IMR-90 (cell line): Measurements from ENCODE around the gene KNCN. TPM values are rescaled to one million over a fixed set of nuclear protein-coding genes. Genes with fewer than 3 reads are reported as not detected.

Experiments
- ATAC-seq: fragments of 200-7000 bp; cut with Tn5 transposase; 2 replicates; pipeline ENCODE4 v1.9.1; 2020; ENCODE audit warnings: low read depth, mild to moderate bottlenecking, moderate library complexity
- BruUV-seq: library from RNA; stranded (reverse); fragments of 400-500 nt; replicated peaks from 2 replicates; lab custom pipeline; 2021; lab: Mats Ljungman, UMichigan
- CTCF ChIA-PET: fragments of 300-600 bp; formaldehyde crosslinking; extraction: SDS; loops from one replicate; lab custom pipeline; 2021; ENCODE audit warnings: antibody characterized with exemption; lab: Yijun Ruan, JAX
- POLR2A ChIA-PET: fragments of 300-600 bp; sonication (Branson Sonifier 250); formaldehyde crosslinking; loops from one replicate; lab custom pipeline; 2022; ENCODE audit warnings: antibody characterized with exemption; ENCODE audit not compliant: unreplicated experiment; lab: Charles Lee
- DNase-seq: peaks from one replicate; pipeline ENCODE4 v3.0.0; 2013
- H2AFZ ChIP-seq: replicated peaks from 2 replicates; pipeline ENCODE3; 2013; ENCODE audit warnings: low read length, mild to moderate bottlenecking; ENCODE audit not compliant: poor library complexity
- H2AK5ac ChIP-seq: 2 replicates; pipeline ENCODE4 v1.6.1; 2013; ENCODE audit warnings: low read depth, low read length, inconsistent platforms
- H2AK9ac ChIP-seq: replicated peaks from 2 replicates; pipeline ENCODE3; 2013; ENCODE audit warnings: mild to moderate bottlenecking, low read depth, low read length, moderate library complexity; ENCODE audit not compliant: poor library complexity
- H2BK120ac ChIP-seq: 2 replicates; pipeline ENCODE4 v1.6.1; 2013; ENCODE audit warnings: low read depth, low read length, inconsistent platforms
- H2BK15ac ChIP-seq: 3 replicates; pipeline ENCODE4 v1.6.1; 2013; ENCODE audit warnings: low read depth, low read length, inconsistent platforms
- H2BK20ac ChIP-seq: 2 replicates; pipeline ENCODE4 v1.6.1; 2013; ENCODE audit warnings: low read depth, mild to moderate bottlenecking, inconsistent platforms, low read length, moderate library complexity
- H2BK5ac ChIP-seq: 2 replicates; pipeline ENCODE4 v1.6.1; 2013; ENCODE audit warnings: mild to moderate bottlenecking, low read depth, low read length, inconsistent platforms; ENCODE audit not compliant: poor library complexity, severe bottlenecking
- H3K14ac ChIP-seq: replicated peaks from 2 replicates; pipeline ENCODE4 v1.6.1; 2013; ENCODE audit warnings: low read depth, low read length, inconsistent platforms
- H3K18ac ChIP-seq: 2 replicates; pipeline ENCODE4 v1.6.1; 2013; ENCODE audit warnings: low read depth, low read length, control low read depth
- H3K23ac ChIP-seq: 2 replicates; pipeline ENCODE4 v1.6.1; 2013; ENCODE audit warnings: low read depth, low read length, inconsistent platforms
- H3K27ac ChIP-seq: 2 replicates; pipeline ENCODE4 v1.5.1; 2013; ENCODE audit warnings: mild to moderate bottlenecking, control low read depth, low read length; ENCODE audit not compliant: insufficient read depth
- H3K27me3 ChIP-seq: 2 replicates; pipeline ENCODE4 v1.6.1; 2013; ENCODE audit warnings: low read length; ENCODE audit not compliant: control insufficient read depth, insufficient read depth
- H3K36me3 ChIP-seq: 2 replicates; pipeline ENCODE4 v1.6.1; 2013; ENCODE audit warnings: low read length, mixed read lengths; ENCODE audit not compliant: control insufficient read depth, insufficient read depth
- H3K4ac ChIP-seq: 2 replicates; pipeline ENCODE4 v1.6.1; 2013; ENCODE audit warnings: low read depth, low read length, inconsistent platforms
- H3K4me1 ChIP-seq: 2 replicates; pipeline ENCODE4 v1.6.1; 2013; ENCODE audit warnings: low read length, mixed read lengths; ENCODE audit not compliant: control insufficient read depth, insufficient read depth
- H3K4me2 ChIP-seq: 2 replicates; pipeline ENCODE4 v1.6.1; 2013; ENCODE audit warnings: low read depth, mild to moderate bottlenecking, control low read depth, low read length, moderate library complexity
- H3K4me3 ChIP-seq: 2 replicates; pipeline ENCODE4 v1.5.1; 2013; ENCODE audit warnings: low read depth, mild to moderate bottlenecking, control low read depth, low read length, moderate library complexity; ENCODE audit not compliant: insufficient read depth
- H3K56ac ChIP-seq: 2 replicates; pipeline ENCODE4 v1.6.1; 2013; ENCODE audit warnings: low read length, inconsistent platforms; ENCODE audit not compliant: insufficient read depth; ENCODE audit errors: extremely low read depth
- H3K79me1 ChIP-seq, 2 experiments: 2 replicates each; pipeline ENCODE4 v1.6.1; 2013; ENCODE audit warnings: low read length in 2 of 2, inconsistent platforms in 1 of 2, low read depth in 1 of 2
- H3K9ac ChIP-seq: 2 replicates; pipeline ENCODE4 v1.6.1; 2013; ENCODE audit warnings: low read depth, low read length, control low read depth
- H3K9me1 ChIP-seq: 2 replicates; pipeline ENCODE4 v1.6.1; 2013; ENCODE audit warnings: low read length, inconsistent platforms; ENCODE audit not compliant: insufficient read depth
- H3K9me3 ChIP-seq: 2 replicates; pipeline ENCODE4 v1.6.1; 2013; ENCODE audit warnings: low read length; ENCODE audit not compliant: control insufficient read depth, insufficient read depth
- H4K20me1 ChIP-seq: 2 replicates; pipeline ENCODE4 v1.6.1; 2013; ENCODE audit warnings: low read length, inconsistent platforms; ENCODE audit not compliant: insufficient read depth
- H4K5ac ChIP-seq: 2 replicates; pipeline ENCODE4 v1.6.1; 2013; ENCODE audit warnings: mild to moderate bottlenecking, low read depth, low read length, control low read depth
- H4K8ac ChIP-seq, 2 experiments: 2 replicates each; pipeline ENCODE4 v1.6.1; 2013; ENCODE audit warnings: low read depth in 2 of 2, low read length in 2 of 2, control low read depth in 1 of 2, inconsistent platforms in 1 of 2
- H4K91ac ChIP-seq: 2 replicates; pipeline ENCODE4 v1.6.1; 2013; ENCODE audit warnings: low read depth, low read length, inconsistent platforms; ENCODE audit not compliant: insufficient read depth
- BHLHE40 ChIP-seq: fragments of 150-350 bp; IDR thresholded peaks from 2 replicates; pipeline ENCODE4 v1.6.1; 2016; ENCODE audit warnings: mild to moderate bottlenecking, low read depth, low read length
- CEBPB ChIP-seq: IDR thresholded peaks from 2 replicates; pipeline ENCODE4 v1.6.1; 2012; ENCODE audit warnings: low read depth, low read length, improper control_type of control experiment
- CHD1 ChIP-seq: IDR thresholded peaks from 2 replicates; pipeline ENCODE4 v1.6.1; 2012; ENCODE audit warnings: low read depth, low read length, improper control_type of control experiment
- CTCF ChIP-seq: conservative IDR thresholded peaks from 2 replicates; pipeline ENCODE4 v1.5.1; 2012; ENCODE audit warnings: mild to moderate bottlenecking, low read depth, low read length, improper control_type of control experiment
- ELK1 ChIP-seq: fragments of 150-350 bp; IDR thresholded peaks from 2 replicates; pipeline ENCODE4 v1.6.1; 2016; ENCODE audit warnings: low read depth, mild to moderate bottlenecking, low read length, moderate library complexity, borderline replicate concordance
- FOS ChIP-seq: fragments of 150-350 bp; IDR thresholded peaks from 2 replicates; pipeline ENCODE4 v1.6.1; 2016; ENCODE audit warnings: low read depth, low read length
- MAFK ChIP-seq: IDR thresholded peaks from 2 replicates; pipeline ENCODE4 v1.6.1; 2012; ENCODE audit warnings: low read depth, low read length, improper control_type of control experiment
- MAZ ChIP-seq: IDR thresholded peaks from 2 replicates; pipeline ENCODE4 v1.6.1; 2012; ENCODE audit warnings: low read depth, mild to moderate bottlenecking, low read length, improper control_type of control experiment, moderate library complexity, borderline replicate concordance
- MXI1 ChIP-seq: IDR thresholded peaks from 2 replicates; pipeline ENCODE4 v1.6.1; 2012; ENCODE audit warnings: low read depth, mild to moderate bottlenecking, low read length, moderate library complexity, borderline replicate concordance
- NFE2L2 ChIP-seq: fragments of 150-350 bp; IDR thresholded peaks from 2 replicates; pipeline ENCODE4 v1.6.1; 2016; ENCODE audit warnings: low read depth, mild to moderate bottlenecking, low read length
- POLR2A ChIP-seq: IDR thresholded peaks from 2 replicates; pipeline ENCODE4 v1.6.1; 2012; ENCODE audit warnings: mild to moderate bottlenecking, low read depth, low read length
- RAD21 ChIP-seq: IDR thresholded peaks from 2 replicates; pipeline ENCODE4 v1.6.1; 2012; ENCODE audit warnings: low read length, improper control_type of control experiment
- RCOR1 ChIP-seq: IDR thresholded peaks from 2 replicates; pipeline ENCODE4 v1.6.1; 2012; ENCODE audit warnings: mild to moderate bottlenecking, low read length, improper control_type of control experiment; ENCODE audit not compliant: insufficient replicate concordance
- RFX5 ChIP-seq: IDR thresholded peaks from 2 replicates; pipeline ENCODE4 v1.8.0; 2012; ENCODE audit warnings: low read depth, mild to moderate bottlenecking, low read length, moderate library complexity
- SMC3 ChIP-seq: fragments of 150-350 bp; IDR thresholded peaks from 2 replicates; pipeline ENCODE4 v1.6.1; 2016; ENCODE audit warnings: low read depth, mild to moderate bottlenecking, antibody characterized with exemption, low read length, moderate library complexity
- USF2 ChIP-seq: fragments of 150-350 bp; IDR thresholded peaks from 2 replicates; pipeline ENCODE4 v1.6.1; 2017; ENCODE audit warnings: mild to moderate bottlenecking, antibody characterized with exemption, low read length, low read depth
- WGBS, 2 experiments: methylation state at CpG; one replicate each; pipeline versions ENCODE4 v1.1.5 to v1.1.7; 2013; ENCODE audit warnings: missing lambda C conversion rate in 2 of 2; ENCODE audit not compliant: insufficient read length in 1 of 2; ENCODE audit errors: extremely low coverage in 2 of 2; 5-methylcytosine and 5-hydroxymethylcytosine counted together
- dilution Hi-C: fragments of 300-500 bp; cut with HindIII; formaldehyde crosslinking; loops from one replicate; pipeline ENCODE4 v1.14.3; 2018; ENCODE audit warnings: low sequenced_read_pairs; ENCODE audit not compliant: unreplicated experiment
- in situ Hi-C: fragments of 300-500 bp; cut with MboI; formaldehyde crosslinking; loops from 3 replicates; pipeline ENCODE4 v1.14.3; 2019; ENCODE audit warnings: low sequenced_read_pairs, inconsistent platforms, mixed read lengths
- intact Hi-C: fragments of 100-400 bp; cut with micrococcal nuclease; formaldehyde crosslinking; loops from 2 replicates; pipeline ENCODE4 v1.10.0; 2022
- polyA plus RNA-seq, 3 experiments: library from polyadenylated mRNA; depleted of rRNA; stranded (reverse); fragments of >200 nt; gene quantifications; 2 replicates each; pipeline ENCODE4 v1.2.3, GENCODE V29; 2012; ENCODE audit warnings: low replicate concordance in 1 of 3
- total RNA-seq: library from RNA; depleted of rRNA; stranded (reverse); fragments of >200 nt; gene quantifications from 2 replicates; pipeline ENCODE4 v1.2.3, GENCODE V29; 2012

Gene KNCN
- total and polyA plus RNA-seq, 2 of the 4 experiments (the other 2 are of a cell fraction): not detected

- Histone ChIP-seq H2BK20ac (no peak overlapping the region), H3K9me3 (peaks cover under 1% of the 10 kb centered on the region; the same call in 1 of the 2 replicates), H2BK120ac (no peak overlapping the region), H4K20me1 (0 out of 2 replicates have a peak, but pooled peaks cover 5% of the 10 kb centered on the region), H3K18ac (no peak overlapping the region), H3K56ac (no peak overlapping the region), H3K27me3 (peaks cover 78% of the 10 kb centered on the region), H3K4me2 (no peak overlapping the region), H4K8ac (no peak overlapping the region), H3K14ac (no peak overlapping the region), H3K9me1 (no peaks in the 10 kb centered on the region), H3K4me1 (no peaks in the 10 kb centered on the region), H3K4ac (no peak overlapping the region), H3K23ac (no peak overlapping the region), H3K79me1 (no peaks in the 10 kb centered on the region), H2BK15ac (no peak overlapping the region), H2AK5ac (no peak overlapping the region), H2AK9ac (no peak overlapping the region), H4K91ac (no peak overlapping the region), H3K9ac (no peak overlapping the region), H2BK5ac (no peak overlapping the region), H3K27ac (no peak overlapping the region), H4K5ac (no peak overlapping the region), H3K4me3 (no peak overlapping the region), H2AFZ (no peak overlapping the region), H3K36me3 (no peaks in the 10 kb centered on the region)
- DNase-seq (no peak), ATAC-seq (no peak)
- dilution Hi-C loops (no loop called here), in situ Hi-C loops (no loop called here), intact Hi-C loops (no loop called here)
- ChIA-PET CTCF (no interaction called here), POLR2A (no interaction called here)
- TF ChIP-seq CEBPB (no peak), BHLHE40 (no peak), ELK1 (no peak), POLR2A (no peak), FOS (no peak), MXI1 (no peak), RAD21 (no peak), MAFK (no peak), CHD1 (no peak), CTCF (no peak), RCOR1 (no peak), NFE2L2 (no peak), USF2 (no peak), RFX5 (no peak), SMC3 (no peak), MAZ (no peak)
- no TSS peak for BruUV-seq
- 53% methylated on average over 2 of the region's 6 CpGs; no CpG with 5 or more reads in 1 of the 2 experiments for WGBS, 2 experiments
Measured at GRCh38 chr1:46496505-46496904, 54.9 kb downstream of the KNCN start.
